Measurements from ENCODE around the gene ZNF556. TPM values are rescaled to one million over a fixed set of nuclear protein-coding genes. Genes with fewer than 3 reads are reported as not detected.
"Not testable (repeated sequence)": the region's sequence is repeated elsewhere in the genome, so short reads cannot be mapped to it uniquely, and the experiment has no call there.

The ZNF556 gene
- total RNA-seq, 2 donors from 2014 or later, result 0.10 TPM; not detected in 1

DNA sequence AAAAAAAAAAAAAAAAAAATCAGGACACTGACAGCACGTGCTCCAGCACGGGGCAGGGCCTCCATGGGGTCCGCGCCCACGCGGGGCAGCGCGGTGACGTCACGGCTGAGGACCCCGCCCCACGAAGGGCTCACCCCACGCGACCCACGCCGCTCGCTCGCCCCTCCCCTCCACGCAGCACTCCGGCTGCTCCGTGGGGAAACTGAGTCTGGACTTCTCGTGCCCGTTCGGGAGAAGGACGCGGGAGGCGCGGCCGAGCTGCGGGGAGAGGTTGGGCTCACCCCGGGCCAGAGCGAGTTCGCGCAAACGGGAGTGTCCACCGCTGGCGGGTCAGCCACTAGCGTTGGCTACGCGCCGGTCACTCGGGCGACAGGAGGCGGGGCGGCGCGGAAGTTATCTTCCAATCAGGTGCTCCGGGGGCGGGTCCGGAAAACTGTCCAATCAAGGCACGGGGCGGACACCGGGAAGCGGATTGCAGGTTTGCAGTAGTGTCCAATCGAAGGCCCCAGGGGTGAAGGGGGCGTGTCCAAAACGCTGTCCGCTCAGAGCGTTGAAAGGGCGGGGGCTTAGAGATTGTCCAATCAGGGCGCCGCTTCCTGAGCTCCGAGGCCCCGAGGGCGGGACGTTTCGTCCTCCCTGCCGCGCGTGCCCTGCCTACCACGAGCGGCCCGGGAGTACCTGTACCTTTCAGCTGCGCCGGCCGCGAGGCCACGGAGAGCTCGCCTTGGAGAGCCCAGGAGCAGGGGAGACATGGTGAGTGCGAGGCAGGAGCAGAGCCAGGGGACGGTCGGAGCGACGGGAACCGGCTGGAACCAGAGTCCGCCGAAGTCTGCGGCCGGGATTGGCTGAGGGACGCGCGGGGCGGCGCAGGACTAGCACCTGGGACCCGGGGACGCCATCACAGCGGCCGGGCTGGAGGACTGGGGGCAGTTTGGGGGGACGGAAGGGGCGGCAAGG lies 33.4 kb downstream of the ZNF556 start, which contains the start of gene ZNF57:
Gene ZNF57, plus strand, starts transcription at position 633 of the 957 bp plus-strand sequence. Its CDS starts 118 bp downstream, at position 751.
- H3K4me1 Mint-ChIP-seq (ENCODE audit: low read depth), result peaks cover 20% of the 10 kb centered on the region
- H3K27ac Mint-ChIP-seq, result peak within 1 kb of the TSS; percentile 38
- H3K4me3 Mint-ChIP-seq, result peak within 1 kb of the TSS; percentile 91 to 98
- H3K36me3 Mint-ChIP-seq (ENCODE audit: insufficient read depth in 2 of 2), result peaks cover 5% of the 10 kb centered on the region in 2 donors
- H3K9me3 Mint-ChIP-seq, result peaks cover 3 to 7% of the 10 kb centered on the region in 2 donors
- DNase-seq (peak; percentile 99 to 100), ATAC-seq (replicated peaks in 1 of 2) (peak; percentile 98)
- no peaks in the 10 kb centered on the region for H3K27me3 Mint-ChIP-seq (ENCODE audit: low read depth)

DNA sequence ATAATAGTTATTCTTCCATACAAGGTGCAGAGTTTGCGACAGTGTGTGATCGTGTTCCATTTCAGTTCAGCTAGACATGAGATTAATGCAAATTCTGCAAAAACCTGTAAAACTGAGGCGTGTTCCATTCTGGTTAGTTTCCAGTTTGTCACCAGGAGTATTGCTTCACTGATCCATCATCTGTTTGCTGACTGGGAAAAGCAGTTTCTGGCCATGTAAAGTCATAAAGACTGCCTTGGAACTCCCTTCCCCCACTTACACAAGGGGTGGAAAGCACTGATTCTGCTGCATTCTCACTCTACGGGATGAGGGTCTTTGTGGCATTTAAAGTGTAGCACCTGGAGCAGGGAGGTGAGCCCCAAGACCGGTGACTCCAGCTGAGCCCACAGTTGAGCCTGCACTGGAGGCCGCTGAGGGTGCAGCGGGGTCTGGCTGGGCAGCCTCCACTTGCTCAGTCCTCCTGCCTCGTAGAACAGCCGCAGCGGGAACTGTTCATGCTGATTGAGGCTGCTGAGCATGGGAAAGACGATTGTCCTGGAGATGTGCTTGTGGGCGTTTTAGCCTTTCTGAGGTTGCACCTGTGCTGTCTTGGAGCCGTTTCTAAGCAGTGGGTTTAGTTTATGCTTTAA lies 35.6 kb downstream of the ZNF556 start:
- DNase-seq, result no peak
- Mint-ChIP-seq H3K27me3 (ENCODE audit: low read depth) (no peaks in the 10 kb centered on the region), H3K4me1 (ENCODE audit: low read depth) (peaks cover 39% of the 10 kb centered on the region), H3K4me3 (peak overlapping the region; percentile 91 to 98), H3K36me3 (ENCODE audit: insufficient read depth in 2 of 2) (peaks cover 2 to 3% of the 10 kb centered on the region in 2 donors), H3K9me3 (no peaks in the 10 kb centered on the region), H3K27ac (no peak overlapping the region)
- no peak for ATAC-seq (replicated peaks in 1 of 2)

DNA sequence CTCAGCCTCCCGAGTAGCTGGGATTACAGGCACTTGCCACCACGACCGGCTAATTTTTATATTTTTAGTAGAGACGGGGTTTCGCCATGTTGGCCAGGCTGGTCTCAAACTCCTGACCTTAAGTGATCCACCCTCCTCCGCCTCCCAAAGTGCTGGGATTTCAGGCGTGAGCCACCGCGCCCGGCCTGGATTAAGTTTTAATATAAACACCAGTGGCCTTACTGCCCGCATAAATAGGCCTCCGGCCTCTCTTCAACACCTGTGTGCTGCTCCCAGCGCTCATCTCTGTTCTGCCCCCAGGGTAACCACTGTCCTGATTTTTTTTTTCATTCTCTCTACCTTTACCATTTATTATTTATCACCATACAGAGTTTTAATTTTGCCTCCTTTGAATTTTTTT lies 36.2 kb downstream of the ZNF556 start:
- not testable (repeated sequence) for H3K9me3 Mint-ChIP-seq; H3K27ac Mint-ChIP-seq; H3K27me3 Mint-ChIP-seq (ENCODE audit: low read depth); H3K4me3 Mint-ChIP-seq; DNase-seq; H3K36me3 Mint-ChIP-seq (ENCODE audit: insufficient read depth in 2 of 2); ATAC-seq (replicated peaks in 1 of 2)
- peaks cover 44% of the 10 kb centered on the region for H3K4me1 Mint-ChIP-seq (ENCODE audit: low read depth)

DNA sequence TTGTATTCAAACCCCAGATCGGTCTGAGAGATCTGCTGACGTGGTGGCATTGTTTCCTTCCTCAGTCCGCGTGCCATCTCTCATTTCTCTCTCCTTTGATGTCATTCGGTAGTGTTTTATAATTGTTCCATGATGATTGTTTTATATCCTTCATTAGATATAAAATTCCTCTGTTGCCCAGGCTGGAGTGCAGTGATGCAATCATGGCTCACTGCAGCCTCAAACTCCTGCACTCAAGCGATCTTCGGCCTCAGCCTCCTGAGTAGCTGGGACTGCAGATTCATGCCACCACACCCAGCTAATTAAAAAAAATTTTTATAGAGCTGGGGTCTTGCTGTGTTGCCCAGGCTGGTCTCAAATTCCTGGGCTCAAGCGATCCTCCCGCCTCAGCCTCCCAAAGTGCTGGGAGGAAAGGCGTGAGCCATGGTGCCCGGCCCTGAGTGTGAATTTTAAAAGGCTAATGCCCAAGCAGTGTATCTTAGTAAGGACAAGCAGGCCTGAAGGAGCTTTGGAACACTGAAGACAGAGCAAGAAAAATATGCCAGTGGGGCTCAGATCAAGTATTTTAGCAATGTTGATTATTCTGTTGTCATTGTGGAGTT lies 38.9 kb downstream of the ZNF556 start:
- ATAC-seq (replicated peaks in 1 of 2) (no peak), DNase-seq (no peak)
- Mint-ChIP-seq H3K4me1 (ENCODE audit: low read depth) (peaks cover 51% of the 10 kb centered on the region), H3K27me3 (ENCODE audit: low read depth) (no peaks in the 10 kb centered on the region), H3K4me3 (no peak overlapping the region), H3K27ac (no peak overlapping the region), H3K36me3 (ENCODE audit: insufficient read depth in 2 of 2) (peaks cover 2 to 4% of the 10 kb centered on the region in 2 donors), H3K9me3 (peaks cover 1 to 3% of the 10 kb centered on the region in 2 donors)

DNA sequence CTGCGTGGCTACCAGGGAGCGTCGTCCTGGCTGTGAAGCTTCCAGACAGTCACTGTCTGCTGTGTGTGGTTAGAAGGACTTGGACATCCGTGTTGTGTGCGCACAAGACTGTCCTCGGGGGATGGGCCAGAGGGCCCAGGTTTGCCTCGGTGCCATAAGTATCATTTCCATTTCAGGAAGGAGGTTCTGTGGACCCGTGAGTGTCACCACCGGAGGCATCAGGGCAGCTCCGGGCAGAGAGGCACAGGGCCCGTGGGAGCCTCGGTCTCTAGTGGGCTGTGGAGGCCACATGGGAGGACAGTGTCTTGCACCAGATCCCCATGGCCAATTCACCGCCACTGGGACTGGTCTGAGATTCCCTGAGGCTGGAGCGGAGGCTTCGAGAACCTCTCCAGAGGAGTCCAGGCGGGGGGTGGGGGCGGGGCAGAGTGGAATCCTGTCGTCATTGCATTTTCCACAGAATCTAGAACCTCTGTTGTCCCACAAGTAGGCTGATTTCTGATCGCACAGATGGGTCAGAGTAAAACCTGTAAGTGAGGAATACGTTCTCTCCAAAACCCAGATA lies 39.6 kb downstream of the ZNF556 start:
- ATAC-seq (replicated peaks in 1 of 2) (no peak), DNase-seq (no peak)
- Mint-ChIP-seq H3K27ac (no peak overlapping the region), H3K36me3 (ENCODE audit: insufficient read depth in 2 of 2) (peaks cover 4 to 5% of the 10 kb centered on the region in 2 donors), H3K9me3 (peaks cover 1 to 3% of the 10 kb centered on the region in 2 donors), H3K4me1 (ENCODE audit: low read depth) (peaks cover 52% of the 10 kb centered on the region), H3K27me3 (ENCODE audit: low read depth) (no peaks in the 10 kb centered on the region), H3K4me3 (no peak overlapping the region)

DNA sequence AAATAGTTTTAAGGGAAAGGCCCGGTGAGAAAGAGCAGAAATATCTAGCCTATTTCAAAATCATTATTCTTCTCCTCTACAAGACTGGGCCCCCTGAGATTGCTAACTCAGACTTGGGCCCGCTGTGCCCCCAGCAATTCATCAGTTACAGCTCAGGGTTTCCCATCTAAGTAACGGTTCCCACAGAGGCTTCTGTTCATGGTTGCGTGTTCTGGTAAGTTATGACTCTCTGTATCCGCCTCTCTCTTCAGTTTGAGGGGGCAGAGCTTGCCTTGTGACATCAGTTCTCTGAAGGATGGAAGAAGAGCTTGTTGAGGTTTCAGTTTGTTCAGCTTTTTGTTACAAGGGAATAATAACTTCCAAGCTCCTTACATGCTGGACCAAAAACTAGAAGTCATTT lies 45.2 kb downstream of the ZNF556 start:
- Mint-ChIP-seq H3K4me3 (peak overlapping the region; percentile 70 to 88), H3K4me1 (ENCODE audit: low read depth) (peaks cover 45% of the 10 kb centered on the region), H3K27ac (peak overlapping the region; percentile 92), H3K9me3 (peaks cover 4 to 11% of the 10 kb centered on the region in 2 donors), H3K36me3 (ENCODE audit: insufficient read depth in 2 of 2) (peaks cover 28 to 38% of the 10 kb centered on the region in 2 donors), H3K27me3 (ENCODE audit: low read depth) (no peaks in the 10 kb centered on the region)
- DNase-seq, result peak; percentile 40 to 45
- ATAC-seq (replicated peaks in 1 of 2), result peak; percentile 87 to 91

DNA sequence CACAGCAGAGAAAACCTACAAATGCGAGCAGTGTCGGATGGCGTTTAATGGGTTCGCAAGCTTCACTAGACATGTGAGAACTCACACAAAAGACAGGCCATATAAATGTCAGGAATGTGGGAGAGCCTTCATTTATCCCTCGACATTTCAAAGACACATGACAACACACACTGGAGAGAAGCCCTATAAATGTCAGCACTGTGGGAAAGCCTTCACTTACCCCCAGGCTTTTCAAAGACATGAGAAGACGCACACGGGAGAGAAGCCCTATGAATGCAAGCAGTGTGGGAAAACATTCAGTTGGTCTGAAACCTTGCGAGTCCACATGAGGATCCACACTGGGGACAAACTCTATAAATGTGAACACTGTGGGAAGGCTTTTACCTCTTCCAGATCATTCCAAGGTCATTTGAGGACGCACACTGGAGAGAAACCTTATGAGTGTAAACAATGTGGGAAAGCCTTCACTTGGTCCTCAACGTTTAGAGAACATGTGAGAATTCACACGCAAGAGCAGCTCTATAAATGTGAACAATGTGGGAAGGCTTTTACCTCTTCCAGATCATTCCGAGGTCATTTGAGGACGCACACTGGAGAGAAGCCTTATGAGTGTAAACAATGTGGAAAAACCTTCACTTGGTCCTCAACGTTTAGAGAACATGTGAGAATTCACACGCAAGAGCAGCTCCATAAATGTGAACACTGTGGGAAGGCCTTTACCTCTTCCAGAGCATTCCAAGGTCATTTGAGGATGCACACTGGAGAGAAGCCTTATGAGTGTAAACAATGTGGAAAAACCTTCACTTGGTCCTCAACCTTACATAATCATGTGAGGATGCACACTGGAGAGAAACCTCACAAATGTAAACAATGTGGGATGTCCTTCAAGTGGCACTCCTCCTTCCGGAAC lies 50.4 kb downstream of the ZNF556 start:
- Mint-ChIP-seq H3K4me1 (ENCODE audit: low read depth) (peaks cover 12% of the 10 kb centered on the region), H3K9me3 (peaks cover 1 to 9% of the 10 kb centered on the region in 2 donors), H3K4me3 (no peak overlapping the region), H3K27ac (no peak overlapping the region), H3K36me3 (ENCODE audit: insufficient read depth in 2 of 2) (peaks cover 33 to 46% of the 10 kb centered on the region in 2 donors), H3K27me3 (ENCODE audit: low read depth) (no peaks in the 10 kb centered on the region)
- DNase-seq (no peak), ATAC-seq (replicated peaks in 1 of 2) (no peak)

DNA sequence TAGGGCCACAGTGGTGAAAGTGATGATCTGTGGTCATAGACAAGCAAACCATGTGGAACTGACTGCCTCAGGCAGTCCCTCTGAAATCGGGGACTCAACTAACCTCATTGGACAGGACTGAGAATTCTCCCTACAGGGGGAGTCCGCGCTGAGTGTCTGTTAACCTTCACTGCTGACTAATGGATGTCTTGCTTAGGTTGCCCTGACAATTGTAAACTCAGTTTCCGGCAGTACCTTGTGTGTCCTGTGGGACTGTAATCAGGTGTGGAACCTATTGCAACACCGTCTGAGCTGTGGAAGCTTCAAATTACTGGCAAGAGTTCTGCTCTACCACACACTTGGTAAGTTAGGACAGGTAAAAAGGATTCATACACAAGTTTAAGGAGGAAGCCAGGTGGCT lies 55.9 kb downstream of the ZNF556 start:
- Mint-ChIP-seq H3K9me3 (peaks cover 0 to under 1% of the 10 kb centered on the region in 2 donors), H3K4me3 (no peak overlapping the region), H3K27me3 (ENCODE audit: low read depth) (no peaks in the 10 kb centered on the region), H3K36me3 (ENCODE audit: insufficient read depth in 2 of 2) (peaks cover 6 to 12% of the 10 kb centered on the region in 2 donors), H3K27ac (no peak overlapping the region), H3K4me1 (ENCODE audit: low read depth) (no peaks in the 10 kb centered on the region)
- ATAC-seq (replicated peaks in 1 of 2), result no peak
- no peak for DNase-seq

DNA sequence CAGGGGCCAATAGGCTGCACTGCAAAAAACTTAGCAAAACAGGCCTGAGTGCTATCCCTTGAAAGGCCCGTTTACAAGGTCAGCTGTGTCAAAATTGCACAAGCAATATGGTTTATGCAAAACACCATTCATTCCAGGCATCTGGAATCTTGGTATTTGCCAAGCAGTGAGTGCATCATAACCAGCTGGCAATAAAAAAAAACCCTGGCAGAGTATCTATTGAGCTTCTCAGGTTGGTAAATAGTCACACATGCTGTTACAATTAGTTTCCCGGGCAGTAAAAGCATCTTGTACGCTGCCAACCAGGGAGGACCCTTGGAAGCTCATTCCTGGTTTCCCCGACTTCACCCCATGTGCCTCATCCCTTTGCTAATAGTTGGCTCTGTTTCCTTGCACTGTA lies 56.4 kb downstream of the ZNF556 start:
- Mint-ChIP-seq H3K4me1 (ENCODE audit: low read depth) (no peaks in the 10 kb centered on the region), H3K27ac (no peak overlapping the region), H3K36me3 (ENCODE audit: insufficient read depth in 2 of 2) (peaks cover 4 to 8% of the 10 kb centered on the region in 2 donors), H3K27me3 (ENCODE audit: low read depth) (no peaks in the 10 kb centered on the region), H3K9me3 (no peaks in the 10 kb centered on the region), H3K4me3 (no peak overlapping the region)
- ATAC-seq (replicated peaks in 1 of 2) (no peak), DNase-seq (no peak)

DNA sequence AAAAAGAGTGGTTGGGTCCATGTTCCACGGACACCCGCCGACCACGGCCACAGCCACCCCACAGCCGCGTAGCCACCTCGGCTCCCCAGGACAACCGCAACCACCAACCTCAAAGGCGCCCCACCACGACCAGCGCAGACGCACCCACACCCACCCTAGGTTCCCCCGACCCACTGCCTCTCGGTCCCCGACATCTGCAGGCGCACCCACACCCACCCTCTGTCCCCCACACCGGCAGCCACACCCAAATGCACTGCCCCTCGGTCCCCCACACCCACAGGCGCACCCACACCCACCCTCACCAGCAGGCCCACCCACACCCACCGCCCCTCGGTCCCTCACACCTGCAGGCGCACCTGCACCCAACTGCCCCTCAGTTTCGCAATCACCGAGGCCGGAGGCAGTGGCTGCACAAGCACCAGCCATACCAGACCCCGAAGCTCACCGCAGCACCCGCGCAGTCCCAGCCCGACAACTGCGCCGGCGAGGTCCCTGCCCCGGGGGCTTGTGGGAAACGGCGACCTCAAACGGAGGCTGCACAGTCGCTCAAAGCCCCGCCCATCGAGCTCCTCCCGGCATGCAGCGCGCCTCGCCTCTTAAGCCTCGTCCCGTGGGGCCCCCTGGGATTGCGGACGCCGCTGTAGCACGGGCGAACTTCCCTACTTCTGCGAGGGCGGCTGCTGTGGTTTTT lies 59.4 kb downstream of the ZNF556 start:
- H3K36me3 Mint-ChIP-seq (ENCODE audit: insufficient read depth in 2 of 2), result peaks cover 7 to 16% of the 10 kb centered on the region in 2 donors
- no peak overlapping the region for H3K27ac Mint-ChIP-seq
- H3K27me3 Mint-ChIP-seq (ENCODE audit: low read depth), result no peaks in the 10 kb centered on the region
- ATAC-seq (replicated peaks in 1 of 2) (no peak), DNase-seq (no peak)
- peaks cover 6 to 7% of the 10 kb centered on the region in 2 donors for H3K9me3 Mint-ChIP-seq
- H3K4me1 Mint-ChIP-seq (ENCODE audit: low read depth), result no peaks in the 10 kb centered on the region
- H3K4me3 Mint-ChIP-seq, result no peak overlapping the region

DNA sequence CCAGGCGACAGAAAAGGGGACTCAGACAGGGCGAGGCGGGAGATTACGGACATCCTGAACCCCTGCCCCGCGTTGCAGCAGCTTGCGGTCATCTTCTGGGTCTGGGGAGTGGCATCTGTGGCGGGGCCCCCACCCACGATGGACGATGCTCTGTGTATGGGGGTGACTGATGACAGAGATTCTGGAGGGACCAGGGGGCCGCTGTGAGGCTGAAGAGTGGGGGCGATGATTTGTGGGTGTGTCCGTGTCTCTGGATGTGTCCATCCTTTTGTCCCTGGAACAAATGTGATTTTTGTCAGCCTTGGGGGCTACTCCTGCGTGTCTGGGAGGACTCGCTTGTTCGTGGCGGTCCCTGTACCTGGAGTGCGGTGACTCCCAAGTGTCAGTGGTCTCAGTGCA lies 59.9 kb downstream of the ZNF556 start:
- ATAC-seq (replicated peaks in 1 of 2) (no peak), DNase-seq (no peak)
- H3K4me1 Mint-ChIP-seq (ENCODE audit: low read depth), result no peaks in the 10 kb centered on the region
- H3K36me3 Mint-ChIP-seq (ENCODE audit: insufficient read depth in 2 of 2), result peaks cover 8 to 18% of the 10 kb centered on the region in 2 donors
- H3K9me3 Mint-ChIP-seq, result peaks cover 8% of the 10 kb centered on the region in 2 donors
- H3K4me3 Mint-ChIP-seq, result no peak overlapping the region
- no peaks in the 10 kb centered on the region for H3K27me3 Mint-ChIP-seq (ENCODE audit: low read depth)
- H3K27ac Mint-ChIP-seq, result no peak overlapping the region

Measured in activated T-cell treated with anti-CD3 and anti-CD28 coated beads, Interleukin-2, amount 50 U/mL, for 72 hours (primary cell).